HFFc6 (cell line): ENCODE data around the gene FBN1. TPM values are rescaled to one million over a fixed set of nuclear protein-coding genes. Genes with fewer than 3 reads are reported as not detected.

Experiments used
- DNase-seq: peaks from one replicate; pipeline ENCODE4 v3.0.0-alpha.2; 2018
- H3K27ac Mint-ChIP-seq: 2 replicates; pipeline ENCODE4 v1.8.0; 2020; ENCODE audit warnings: mild to moderate bottlenecking, mixed read lengths
- H3K27me3 Mint-ChIP-seq: 2 replicates; pipeline ENCODE4 v1.8.0; 2021; ENCODE audit warnings: mild to moderate bottlenecking, moderate library complexity, mixed read lengths; ENCODE audit not compliant: insufficient read depth
- H3K36me3 Mint-ChIP-seq: 2 replicates; pipeline ENCODE4 v1.8.0; 2021; ENCODE audit warnings: low read depth, mixed read lengths
- H3K4me1 Mint-ChIP-seq: 2 replicates; pipeline ENCODE4 v1.8.0; 2020; ENCODE audit warnings: low read depth, mixed read lengths
- H3K4me3 Mint-ChIP-seq: 2 replicates; pipeline ENCODE4 v1.8.0; 2020; ENCODE audit warnings: mild to moderate bottlenecking, moderate library complexity, mixed read lengths
- H3K9me3 Mint-ChIP-seq: 2 replicates; pipeline ENCODE4 v1.8.0; 2020; ENCODE audit warnings: mild to moderate bottlenecking, mixed read lengths
- CTCF ChIP-seq: fragments of 200-600 bp; sonication (generic); IDR thresholded peaks from 2 replicates; pipeline ENCODE4 v1.5.0; 2021; ENCODE audit warnings: antibody characterized with exemption, mild to moderate bottlenecking
- total RNA-seq, 6 experiments: library from RNA; stranded (reverse); fragmentation: NEBNext Ultra II Directional; extraction: Animal tissue kit (Norgen Biotek cat#: 25700); gene quantifications; 2 replicates in 1 of 6; 3 replicates in 5 of 6; pipeline ENCODE4 v1.2.3, GENCODE V29; 2021

FBN1 gene
- total RNA-seq, 6 experiments from 2014 or later: 584 to 754 (median 609) TPM

- H3K4me3 Mint-ChIP-seq: no peak overlapping the region
- DNase-seq: no peak
- no peaks in the 10 kb centered on the region for H3K36me3 Mint-ChIP-seq
- H3K9me3 Mint-ChIP-seq: no peaks in the 10 kb centered on the region
- H3K27ac Mint-ChIP-seq: no peak overlapping the region
- no peak for TF ChIP-seq CTCF
- peaks cover 19% of the 10 kb centered on the region for H3K4me1 Mint-ChIP-seq
- H3K27me3 Mint-ChIP-seq: no peaks in the 10 kb centered on the region
Observed at GRCh38 chr15:48653216-48653615, 7.7 kb upstream of the FBN1 start.

GRCh38 chr15:48652510-48653076, 7.1 kb upstream of the FBN1 start:
- peaks cover 19% of the 10 kb centered on the region for H3K4me1 Mint-ChIP-seq
- no peak overlapping the region for H3K27ac Mint-ChIP-seq
- no peak for TF ChIP-seq CTCF
- H3K4me3 Mint-ChIP-seq: no peak overlapping the region
- H3K9me3 Mint-ChIP-seq: no peaks in the 10 kb centered on the region
- no peaks in the 10 kb centered on the region for H3K36me3 Mint-ChIP-seq
- no peaks in the 10 kb centered on the region for H3K27me3 Mint-ChIP-seq
- DNase-seq: no peak

GRCh38 chr15:48650931-48651330, 5.4 kb upstream of the FBN1 start:
- Mint-ChIP-seq H3K4me1 (peaks cover 23% of the 10 kb centered on the region), H3K4me3 (no peak overlapping the region), H3K36me3 (no peaks in the 10 kb centered on the region), H3K27ac (no peak overlapping the region), H3K9me3 (no peaks in the 10 kb centered on the region), H3K27me3 (no peaks in the 10 kb centered on the region)
- no peak for TF ChIP-seq CTCF
- no peak for DNase-seq

- peaks cover 6% of the 10 kb centered on the region for H3K9me3 Mint-ChIP-seq
- H3K36me3 Mint-ChIP-seq: peaks cover 17% of the 10 kb centered on the region
- peak overlapping the region; percentile 92 for H3K27ac Mint-ChIP-seq
- peak; percentile 61 for TF ChIP-seq CTCF
- peak; percentile 70 for DNase-seq
- H3K27me3 Mint-ChIP-seq: peaks cover 11% of the 10 kb centered on the region
- H3K4me3 Mint-ChIP-seq: no peak overlapping the region
- H3K4me1 Mint-ChIP-seq: peaks cover 23% of the 10 kb centered on the region
Observed at GRCh38 chr15:48647962-48648361, 2.5 kb upstream of the FBN1 start.

- Mint-ChIP-seq H3K36me3 (peaks cover 33% of the 10 kb centered on the region), H3K27me3 (peaks cover 11% of the 10 kb centered on the region), H3K27ac (peak overlapping the region; percentile 92), H3K4me3 (peak overlapping the region; percentile 100), H3K4me1 (peaks cover 31% of the 10 kb centered on the region), H3K9me3 (peaks cover 6% of the 10 kb centered on the region)
- TF ChIP-seq CTCF: no peak
- DNase-seq: no peak
Observed at GRCh38 chr15:48646331-48646730, 822 bp upstream of the FBN1 start.
